Stimulated activated CD8-positive, alpha-beta memory T cell treated with anti-CD3 and anti-CD28 coated beads, Interleukin-4, amount 100 ng/mL, for 4 hours (primary cell): ENCODE data around the gene FEM1C.

Experiments
- DNase-seq, 2 donors: peaks; one replicate each; pipeline ENCODE4 v3.0.0-alpha.2; 2020; ENCODE audit warnings: low read depth in 2 of 2, low spot score in 1 of 2

Gene FEM1C

GRCh38 chr5:115524199-115524847, 20.3 kb downstream of the FEM1C start:
- DNase-seq = no peak

- no peak for DNase-seq
Measured at GRCh38 chr5:115522832-115523403, 21.7 kb downstream of the FEM1C start.

DNA sequence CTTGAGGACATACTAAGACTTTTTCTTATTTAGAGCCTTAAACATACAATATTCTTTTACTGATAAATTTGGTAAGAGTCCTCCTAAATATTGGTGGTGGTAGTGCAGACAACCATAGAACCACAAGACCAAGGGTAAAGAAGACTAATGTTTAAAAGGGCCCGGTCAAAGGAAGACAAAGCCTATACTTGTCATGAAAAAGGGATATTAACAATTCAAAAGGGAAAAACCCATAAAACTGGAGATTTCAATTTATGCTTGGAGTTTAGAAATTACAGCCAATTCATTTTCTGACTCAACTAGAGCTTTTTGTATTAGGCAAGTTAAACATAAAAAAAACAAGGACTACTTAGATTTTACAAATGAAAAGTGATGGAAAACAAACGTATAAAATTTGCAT, 24.4 kb downstream of the FEM1C start:
- DNase-seq = no peak

GRCh38 chr5:115516372-115516771, 28.2 kb downstream of the FEM1C start:
- no peak for DNase-seq

- no peak for DNase-seq
Measured at GRCh38 chr5:115514220-115514619, 30.4 kb downstream of the FEM1C start.

DNA sequence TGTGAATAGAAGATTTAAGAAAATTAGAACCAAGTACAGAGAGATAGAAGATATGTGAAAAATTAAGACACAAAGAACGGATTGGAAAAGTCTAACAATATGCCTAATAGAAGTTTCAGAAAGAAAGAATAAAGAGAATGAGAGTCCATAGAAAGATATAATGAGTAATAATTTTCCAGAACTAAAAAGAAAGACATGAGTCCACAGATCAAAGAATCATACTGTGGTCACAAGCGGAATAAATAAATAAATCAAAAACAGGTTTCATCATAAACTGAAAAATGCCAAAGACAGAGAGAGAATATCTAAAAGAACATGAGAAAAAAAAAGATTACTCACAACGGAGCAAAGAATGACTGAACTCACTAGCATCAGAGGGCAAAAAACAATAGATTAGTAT, 32.9 kb downstream of the FEM1C start:
- no peak for DNase-seq

DNA sequence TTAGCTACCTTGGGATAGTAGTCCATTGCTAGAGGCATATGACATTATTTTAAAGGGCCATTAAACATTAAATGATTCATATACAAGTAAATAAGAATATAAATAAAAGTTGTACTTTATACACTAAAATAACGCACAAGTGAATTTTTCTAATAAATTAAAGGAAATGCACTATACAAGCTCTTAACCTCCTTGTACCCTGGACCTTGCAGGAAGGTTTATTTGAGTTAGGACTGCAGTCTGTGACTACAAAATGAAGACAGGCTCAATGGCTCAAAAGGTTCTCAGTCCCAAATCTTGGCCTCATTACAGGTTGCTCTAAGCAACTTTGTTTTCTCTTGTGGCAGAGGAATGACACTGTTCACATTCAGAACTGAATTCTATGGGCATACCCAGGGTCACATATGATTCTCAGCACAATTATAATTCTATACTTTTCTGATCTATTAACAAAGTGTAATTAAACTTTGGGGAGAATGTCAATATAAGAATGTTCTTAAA, 34.4 kb downstream of the FEM1C start:
- no peak for DNase-seq

DNA sequence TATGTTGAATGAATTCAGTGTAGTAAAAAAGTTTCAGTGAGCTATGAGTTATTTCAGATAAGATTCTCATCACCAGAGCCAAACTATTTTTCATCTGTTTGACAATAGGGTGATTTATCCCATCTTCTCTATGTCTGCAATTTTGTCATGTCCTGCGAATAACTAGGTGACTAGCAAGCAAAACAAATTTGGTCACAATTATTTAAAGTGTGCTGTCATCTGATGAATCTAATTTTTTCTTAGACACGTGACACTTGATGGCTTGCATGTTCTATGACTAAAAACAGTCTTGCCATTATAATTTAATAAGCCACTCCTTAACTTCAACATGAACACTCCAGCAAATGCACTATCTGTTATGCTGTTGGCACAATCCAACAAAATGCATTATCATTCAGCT, 35.0 kb downstream of the FEM1C start:
- DNase-seq = no peak

DNA sequence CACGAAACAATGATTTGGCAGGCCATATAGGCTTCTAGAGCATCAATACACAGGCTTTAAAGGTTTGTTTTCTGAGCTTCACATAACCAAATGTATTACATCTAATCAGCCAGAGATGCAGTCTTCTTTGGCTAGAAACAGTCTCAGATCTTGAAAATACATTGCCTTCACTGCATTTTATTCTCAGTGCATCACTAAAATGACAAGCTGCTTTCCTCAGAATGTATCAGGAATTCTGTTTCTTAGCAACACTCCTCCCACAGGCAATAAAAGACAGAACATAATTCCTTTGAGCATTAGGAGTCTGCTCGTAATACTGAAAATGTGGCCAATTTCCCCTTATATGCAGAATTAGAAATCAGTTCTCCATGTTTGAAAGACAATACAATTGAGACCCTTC, 36.9 kb downstream of the FEM1C start:
- no peak for DNase-seq

GRCh38 chr5:115503420-115503819, 41.2 kb downstream of the FEM1C start:
- DNase-seq = no peak

- no peak for DNase-seq
Measured at GRCh38 chr5:115501464-115502210, 42.9 kb downstream of the FEM1C start.

GRCh38 chr5:115500225-115500624, 44.4 kb downstream of the FEM1C start:
- DNase-seq = no peak

- no peak for DNase-seq
Measured at GRCh38 chr5:115496936-115497576, 47.5 kb downstream of the FEM1C start.

DNA sequence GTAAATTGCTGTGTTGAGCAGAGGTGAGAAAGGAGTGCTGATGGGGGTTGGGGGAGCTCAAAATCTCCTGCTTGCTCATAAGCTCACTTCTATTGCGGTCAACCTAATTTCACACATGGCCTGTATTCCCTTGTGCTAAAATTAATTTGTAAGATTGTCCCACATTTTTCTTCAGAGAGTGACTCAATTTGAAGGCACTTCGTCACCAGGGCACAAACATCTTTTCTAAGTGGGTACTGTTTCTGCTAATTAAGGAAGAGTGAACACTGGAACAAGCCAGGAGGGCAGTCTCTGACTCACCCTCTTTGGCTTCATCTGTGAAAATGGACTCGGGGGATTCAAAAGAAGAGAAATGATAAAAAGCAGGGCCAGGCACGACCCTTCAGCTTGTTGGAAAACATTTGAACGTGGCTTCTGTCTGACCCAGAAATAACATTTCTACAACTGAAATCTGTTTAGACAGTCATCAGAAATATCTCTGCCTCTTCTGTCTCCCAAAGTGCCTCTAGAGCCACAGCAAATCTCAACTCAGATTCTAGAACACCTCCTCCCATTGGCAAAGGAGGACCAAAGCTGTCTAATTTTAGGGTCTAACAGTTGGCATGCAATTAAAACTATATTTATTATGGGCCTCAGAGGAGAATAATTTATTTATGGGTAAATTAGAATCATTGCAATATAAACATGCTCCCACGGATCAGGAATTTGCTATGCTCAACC, 49.8 kb downstream of the FEM1C start:
- no peak for DNase-seq

DNA sequence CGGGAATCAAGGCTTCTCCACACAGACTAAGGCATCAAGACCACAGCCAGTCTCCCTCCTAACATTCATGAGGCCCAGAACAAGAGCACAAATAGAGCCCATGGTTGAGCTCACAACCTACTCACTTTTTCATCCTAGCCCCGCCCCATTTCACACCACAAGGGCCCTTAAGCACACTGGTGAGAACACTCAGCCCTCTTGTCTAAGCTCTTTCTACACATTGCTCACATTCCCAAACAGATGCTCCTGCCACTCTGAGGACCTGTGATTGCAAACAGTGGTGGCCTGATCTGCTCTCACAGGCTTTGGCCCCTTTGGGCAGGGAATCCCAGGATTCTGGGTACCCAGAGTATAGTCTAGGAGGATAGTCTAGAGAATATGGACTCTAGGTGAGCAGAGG, 54.0 kb downstream of the FEM1C start:
- DNase-seq = no peak

DNA sequence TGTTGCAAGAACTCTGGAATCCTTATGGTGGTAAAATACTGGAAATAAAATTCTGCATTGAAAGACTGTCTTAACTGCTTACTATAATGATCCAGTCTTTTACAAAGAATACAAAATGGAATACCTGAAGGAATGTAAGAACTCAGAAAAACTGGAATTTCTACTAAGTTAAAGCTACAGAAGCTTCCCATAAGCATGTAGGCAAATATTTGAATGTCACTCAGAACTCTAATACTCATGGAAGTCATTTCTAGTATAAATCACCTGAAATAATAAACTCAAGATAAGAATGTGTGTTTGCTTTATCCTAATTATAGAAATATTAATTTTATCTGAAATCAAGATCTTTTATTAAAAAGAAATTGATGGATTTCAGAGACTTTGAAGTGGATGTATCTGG, 54.8 kb downstream of the FEM1C start:
- no peak for DNase-seq

DNA sequence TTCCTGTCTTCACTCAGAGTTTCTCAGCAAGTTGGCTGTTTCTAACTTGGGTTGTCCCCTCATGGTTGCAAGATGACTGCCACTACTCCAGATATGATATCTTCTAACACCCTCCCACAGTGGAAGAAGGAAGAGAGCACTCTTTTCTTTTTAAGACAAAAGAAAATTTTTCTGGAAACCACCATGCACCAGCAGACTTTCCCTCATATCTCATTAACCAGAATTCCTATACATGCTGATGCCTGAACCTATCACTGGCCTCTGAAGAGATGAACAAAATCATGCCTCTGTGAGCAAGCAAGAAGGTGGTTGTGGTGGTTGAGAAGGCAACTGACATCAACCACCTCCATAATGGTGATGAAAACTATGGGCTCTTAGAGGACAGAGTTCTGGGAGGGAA, 56.8 kb downstream of the FEM1C start:
- DNase-seq = no peak

DNA sequence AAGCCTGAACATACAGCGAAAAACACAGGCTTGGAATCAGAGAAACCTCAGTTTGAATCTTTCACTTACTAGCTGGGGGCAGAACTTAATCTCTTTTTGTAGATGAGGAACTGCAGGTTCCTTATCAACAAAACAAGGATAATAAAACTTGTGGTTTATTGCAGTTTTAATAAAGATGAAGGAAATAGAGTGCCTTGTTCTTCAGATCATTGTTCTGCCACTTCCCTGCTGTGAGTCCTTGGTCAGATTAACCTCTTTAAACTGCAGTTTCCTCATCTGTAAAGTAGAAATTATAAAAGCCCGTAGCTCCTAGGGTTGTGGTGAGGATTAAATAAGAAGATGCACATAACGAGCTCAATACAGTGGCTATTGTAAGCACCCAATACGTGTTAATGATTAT, 57.4 kb downstream of the FEM1C start:
- no peak for DNase-seq

DNA sequence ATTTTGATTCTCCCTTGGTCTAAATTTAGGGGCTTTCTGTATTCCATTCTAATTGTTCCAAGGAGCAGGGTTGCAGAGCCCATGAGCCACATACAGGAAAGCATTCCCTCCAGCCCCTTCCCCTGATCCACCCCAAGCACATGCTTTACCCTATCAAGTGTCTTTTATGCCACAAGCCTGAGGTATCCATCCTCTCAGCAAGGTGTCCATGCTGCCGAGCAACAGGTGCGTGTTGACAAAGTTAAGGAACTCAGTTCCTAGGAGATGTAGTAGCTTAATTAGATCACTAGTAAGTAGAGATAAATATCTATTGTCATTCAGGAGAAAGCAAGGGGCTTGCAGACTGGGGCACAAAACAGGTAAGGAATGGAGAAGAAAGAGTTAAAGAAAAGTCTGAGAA, 57.8 kb downstream of the FEM1C start:
- no peak for DNase-seq

GRCh38 chr5:115484368-115484767, 60.2 kb downstream of the FEM1C start:
- no peak for DNase-seq

GRCh38 chr5:115480900-115481299, 63.7 kb downstream of the FEM1C start:
- DNase-seq = no peak
